WTC11 (cell line): ENCODE results near the gene MIPOL1.

Source experiments
- FOXJ3 ChIP-seq: sonication (generic); formaldehyde crosslinking; IDR thresholded peaks from 2 replicates; pipeline ENCODE4 v1.9.0; 2021; ENCODE audit warnings: missing genetic modification reagents, mild to moderate bottlenecking, borderline replicate concordance
- MYBL2 ChIP-seq: sonication (generic); formaldehyde crosslinking; IDR thresholded peaks from 2 replicates; pipeline ENCODE4 v1.8.1; 2023; ENCODE audit warnings: mild to moderate bottlenecking, moderate library complexity, missing genetic modification reagents
- TF ChIP-seq, protein P1 (sequence below): fragments of 200-600 bp; IDR thresholded peaks from 2 replicates; pipeline ENCODE4 v1.8.0; 2022; ENCODE audit warnings: antibody characterized with exemption

DNA sequence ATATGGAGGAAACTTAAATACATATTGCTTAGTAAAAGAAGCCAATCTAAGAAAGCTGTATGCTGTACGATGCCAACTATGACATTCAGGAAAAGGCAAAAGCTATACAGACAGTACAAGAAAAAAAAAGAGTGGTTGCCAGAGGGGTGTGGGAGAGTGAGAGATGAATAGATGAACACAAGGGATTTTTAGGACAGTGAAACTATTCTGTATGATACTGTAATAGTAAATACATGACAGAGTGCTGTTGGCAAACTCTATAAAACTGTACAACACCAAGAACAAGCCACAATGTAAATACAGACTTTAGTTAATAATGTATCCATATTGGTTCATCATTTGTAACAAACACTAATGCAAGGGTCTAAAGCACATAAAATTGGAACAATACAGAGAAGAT lies 10.9 kb upstream of the MIPOL1 start:
- TF ChIP-seq FOXJ3 (CRISPR knock-in tag) = no peak
- TF ChIP-seq MYBL2 (CRISPR knock-in tag) = no peak
- TF ChIP-seq, protein P1, sequence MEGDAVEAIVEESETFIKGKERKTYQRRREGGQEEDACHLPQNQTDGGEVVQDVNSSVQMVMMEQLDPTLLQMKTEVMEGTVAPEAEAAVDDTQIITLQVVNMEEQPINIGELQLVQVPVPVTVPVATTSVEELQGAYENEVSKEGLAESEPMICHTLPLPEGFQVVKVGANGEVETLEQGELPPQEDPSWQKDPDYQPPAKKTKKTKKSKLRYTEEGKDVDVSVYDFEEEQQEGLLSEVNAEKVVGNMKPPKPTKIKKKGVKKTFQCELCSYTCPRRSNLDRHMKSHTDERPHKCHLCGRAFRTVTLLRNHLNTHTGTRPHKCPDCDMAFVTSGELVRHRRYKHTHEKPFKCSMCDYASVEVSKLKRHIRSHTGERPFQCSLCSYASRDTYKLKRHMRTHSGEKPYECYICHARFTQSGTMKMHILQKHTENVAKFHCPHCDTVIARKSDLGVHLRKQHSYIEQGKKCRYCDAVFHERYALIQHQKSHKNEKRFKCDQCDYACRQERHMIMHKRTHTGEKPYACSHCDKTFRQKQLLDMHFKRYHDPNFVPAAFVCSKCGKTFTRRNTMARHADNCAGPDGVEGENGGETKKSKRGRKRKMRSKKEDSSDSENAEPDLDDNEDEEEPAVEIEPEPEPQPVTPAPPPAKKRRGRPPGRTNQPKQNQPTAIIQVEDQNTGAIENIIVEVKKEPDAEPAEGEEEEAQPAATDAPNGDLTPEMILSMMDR = no peak
